Activated CD4-positive, alpha-beta T cell treated with anti-CD3 and anti-CD28 coated beads, Interleukin-2, amount 50 U/mL, for 16 hours (primary cell): ENCODE results near the gene VSNL1.

ENCODE experiments used
- DNase-seq: peaks from one replicate; pipeline ENCODE4 v3.0.0-alpha.2; 2020

The VSNL1 gene

DNA sequence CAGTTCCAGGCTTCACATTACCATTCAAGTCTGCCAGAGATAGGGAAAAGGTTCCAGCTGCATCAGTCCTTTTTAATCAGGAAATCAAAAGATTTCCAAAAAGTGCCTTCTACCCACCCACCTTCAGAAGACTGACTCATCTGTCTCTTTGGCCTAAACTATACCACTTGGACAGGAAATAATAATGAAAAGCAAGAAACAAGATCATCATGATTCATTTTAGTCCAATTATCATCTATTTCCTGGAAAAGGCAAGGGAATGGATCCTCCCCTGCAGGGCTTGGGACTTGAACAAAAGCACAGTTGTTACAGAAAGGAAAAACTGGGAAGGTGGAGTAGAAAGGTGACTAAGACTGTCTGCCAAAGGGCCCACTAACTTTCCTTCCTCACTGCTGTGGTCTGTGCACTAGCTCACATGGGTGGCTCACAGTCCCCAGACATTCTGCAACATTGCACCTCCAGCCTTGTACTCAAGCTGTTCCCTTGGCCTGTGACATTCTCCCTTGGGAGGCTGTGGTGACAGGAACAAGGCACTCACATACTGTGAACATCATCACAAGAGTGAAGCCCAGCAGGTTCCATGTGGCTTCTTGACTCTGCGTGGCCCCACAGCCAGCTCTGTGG lies 75.3 kb downstream of the VSNL1 start:
- no peak for DNase-seq

DNA sequence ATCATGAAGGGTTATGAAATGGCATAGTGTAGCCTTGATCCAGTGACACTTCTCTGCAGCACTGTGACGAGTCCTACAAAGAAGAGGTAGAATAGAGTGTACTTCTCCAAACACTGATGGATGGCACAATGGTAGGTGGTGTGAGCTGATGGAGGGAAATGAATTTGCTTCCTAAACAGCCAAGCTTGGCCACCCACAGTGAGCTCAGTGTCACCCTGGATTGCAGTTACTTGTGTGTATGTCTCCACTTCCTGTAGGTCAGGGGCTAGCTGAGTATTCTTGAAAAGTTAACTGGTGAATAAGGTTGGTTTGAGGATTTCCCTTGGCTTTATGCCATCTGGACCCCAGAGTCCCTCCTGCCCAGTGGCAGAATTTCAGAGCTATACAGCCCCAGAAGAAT lies 75.9 kb downstream of the VSNL1 start:
- no peak for DNase-seq

GRCh38 chr2:17617516-17617915 lies 77.0 kb downstream of the VSNL1 start:
- no peak for DNase-seq

DNA sequence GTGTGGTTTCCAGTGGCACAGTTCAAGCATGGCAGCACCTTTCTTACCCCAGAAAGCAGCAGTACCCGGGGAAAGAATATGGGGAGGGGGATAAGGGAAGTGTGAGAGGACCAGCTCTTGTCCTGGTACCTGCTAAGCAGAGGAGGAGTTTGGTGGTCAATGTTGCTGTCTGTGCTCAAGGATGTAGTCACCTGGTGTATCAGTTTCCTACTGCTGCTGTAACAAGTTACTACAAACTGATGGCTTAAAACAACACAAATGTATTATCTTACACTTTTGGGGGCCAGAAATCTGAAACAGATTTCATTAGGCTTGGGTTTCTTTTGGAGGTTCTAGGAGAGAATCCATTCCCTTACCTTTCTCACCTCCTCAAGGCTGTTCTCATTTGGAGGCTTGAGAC lies 77.5 kb downstream of the VSNL1 start:
- DNase-seq: no peak

GRCh38 chr2:17620280-17620679 lies 79.8 kb downstream of the VSNL1 start:
- no peak for DNase-seq

DNA sequence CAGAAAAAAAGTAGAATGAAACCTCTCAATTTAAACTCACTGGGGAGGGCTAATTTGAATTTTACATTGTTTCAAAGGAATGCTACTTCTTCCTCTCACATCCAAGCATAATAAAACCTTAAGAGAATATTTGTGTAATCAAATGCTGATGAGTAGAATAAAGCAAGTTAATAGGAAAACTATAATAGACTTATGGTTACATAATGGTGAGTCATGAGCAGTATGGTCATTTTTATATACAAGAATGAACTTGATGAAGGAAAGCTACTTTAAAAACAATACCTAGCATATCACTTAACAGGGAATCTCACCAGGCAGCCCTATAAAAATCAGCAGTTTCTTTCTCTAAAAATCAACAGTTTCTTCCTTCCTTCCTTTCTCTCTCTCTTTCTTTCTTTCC lies 80.3 kb downstream of the VSNL1 start:
- no peak for DNase-seq

DNA sequence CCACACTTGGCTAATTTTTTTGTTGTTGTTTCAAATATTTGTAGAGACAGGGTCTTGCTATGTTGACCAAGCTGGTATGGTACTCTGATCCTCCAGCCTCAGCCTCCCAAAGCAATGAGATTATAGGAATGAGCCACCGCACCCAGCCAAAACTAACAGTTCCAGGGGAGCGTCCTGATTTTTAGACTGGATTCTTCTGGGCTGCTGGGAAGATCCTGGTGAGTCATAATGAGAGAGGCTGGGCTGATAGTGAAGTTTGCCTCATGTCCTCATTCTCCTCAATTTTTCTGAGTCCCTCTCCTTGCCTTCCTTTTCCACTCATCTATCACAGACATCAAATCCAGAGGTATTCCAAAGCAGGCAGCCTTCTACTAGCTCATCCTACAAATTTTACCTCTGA lies 81.3 kb downstream of the VSNL1 start:
- no peak for DNase-seq

DNA sequence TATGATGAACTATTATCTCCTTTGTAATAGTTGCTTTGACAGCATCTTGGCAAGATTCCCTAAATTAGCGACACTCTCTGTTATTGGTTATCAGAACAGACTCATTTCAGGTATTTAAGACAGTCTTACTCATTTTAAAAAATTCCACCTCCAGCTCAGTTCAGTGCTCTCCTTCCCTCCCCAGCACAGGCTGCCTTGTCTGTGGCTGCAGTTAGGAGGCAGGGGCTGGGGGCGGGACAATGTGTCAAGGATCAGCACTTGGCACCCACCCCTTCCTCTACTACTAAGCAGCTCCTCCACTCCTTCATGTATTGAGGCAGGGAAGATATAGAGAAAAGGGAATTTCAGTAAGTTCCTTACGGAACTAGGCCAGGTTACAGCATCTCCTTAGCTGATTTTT lies 85.0 kb downstream of the VSNL1 start:
- no peak for DNase-seq

DNA sequence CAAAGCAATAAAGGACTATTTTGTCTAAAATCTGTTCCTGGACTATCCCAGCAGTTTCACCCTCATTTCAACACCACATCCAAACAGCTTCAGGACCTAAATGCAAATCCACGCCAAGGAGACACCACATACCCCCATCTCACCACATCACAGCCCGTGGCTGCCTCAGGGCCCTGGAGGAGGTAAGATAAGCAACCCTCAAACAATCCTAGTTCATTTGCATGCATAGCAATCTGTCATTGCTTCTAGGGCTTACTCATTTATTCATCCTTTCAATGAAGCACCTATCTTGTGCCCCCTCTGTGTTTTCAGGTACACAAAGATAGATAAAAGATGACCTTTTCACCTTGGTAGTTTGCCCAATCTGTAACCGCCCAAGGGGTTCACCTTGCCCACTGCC lies 86.5 kb downstream of the VSNL1 start:
- no peak for DNase-seq

- no peak for DNase-seq
Measured at GRCh38 chr2:17627434-17627833, 86.9 kb downstream of the VSNL1 start.

DNA sequence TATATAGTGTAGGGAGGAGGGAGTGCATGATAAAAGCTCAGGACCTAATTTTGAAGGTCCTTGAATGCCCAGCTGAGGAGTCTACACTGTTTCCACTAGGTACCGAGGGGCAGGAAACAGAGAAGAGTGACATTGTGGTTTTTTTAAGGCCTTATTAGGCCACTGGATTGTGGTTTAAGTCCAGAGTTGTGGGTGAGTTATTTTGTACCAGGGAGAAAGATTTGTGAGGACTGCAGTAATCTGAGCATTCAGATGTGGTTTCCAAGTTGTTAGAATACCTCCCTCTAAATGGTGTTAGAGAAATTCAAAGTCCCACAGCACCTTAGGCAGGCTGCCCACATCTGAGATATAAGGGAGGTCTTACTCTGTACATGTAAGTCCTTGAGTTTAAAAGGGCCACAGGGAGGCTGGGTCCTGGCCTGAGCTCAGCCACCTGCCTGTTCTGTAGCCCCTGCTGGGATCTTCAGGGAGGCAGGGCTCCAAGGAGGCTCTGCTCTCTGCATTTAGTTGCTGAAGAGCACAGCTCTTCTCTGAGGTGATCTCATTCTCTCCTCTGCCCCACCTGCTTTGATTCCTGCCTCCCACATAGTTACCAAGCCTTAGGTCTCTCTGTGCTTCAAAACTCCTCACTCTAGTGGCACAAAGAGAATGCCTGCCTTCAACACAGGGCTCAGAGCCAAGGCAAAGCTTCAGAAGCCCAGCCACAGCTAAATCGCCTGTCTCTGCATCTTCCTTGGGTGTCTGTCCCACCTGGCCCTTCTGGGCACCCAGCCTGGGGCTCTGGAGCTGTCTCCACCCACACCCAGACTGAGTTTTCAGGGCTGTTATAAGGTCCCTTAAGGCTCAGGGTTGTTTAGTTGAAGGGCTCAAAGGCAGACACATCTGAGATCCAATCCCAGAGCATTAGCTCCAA lies 88.1 kb downstream of the VSNL1 start:
- no peak for DNase-seq

- no peak for DNase-seq
Measured at GRCh38 chr2:17630089-17630488, 89.6 kb downstream of the VSNL1 start.

- DNase-seq: no peak
Measured at GRCh38 chr2:17634997-17635396, 94.5 kb downstream of the VSNL1 start.

- no peak for DNase-seq
Measured at GRCh38 chr2:17636257-17636656, 95.8 kb downstream of the VSNL1 start.

DNA sequence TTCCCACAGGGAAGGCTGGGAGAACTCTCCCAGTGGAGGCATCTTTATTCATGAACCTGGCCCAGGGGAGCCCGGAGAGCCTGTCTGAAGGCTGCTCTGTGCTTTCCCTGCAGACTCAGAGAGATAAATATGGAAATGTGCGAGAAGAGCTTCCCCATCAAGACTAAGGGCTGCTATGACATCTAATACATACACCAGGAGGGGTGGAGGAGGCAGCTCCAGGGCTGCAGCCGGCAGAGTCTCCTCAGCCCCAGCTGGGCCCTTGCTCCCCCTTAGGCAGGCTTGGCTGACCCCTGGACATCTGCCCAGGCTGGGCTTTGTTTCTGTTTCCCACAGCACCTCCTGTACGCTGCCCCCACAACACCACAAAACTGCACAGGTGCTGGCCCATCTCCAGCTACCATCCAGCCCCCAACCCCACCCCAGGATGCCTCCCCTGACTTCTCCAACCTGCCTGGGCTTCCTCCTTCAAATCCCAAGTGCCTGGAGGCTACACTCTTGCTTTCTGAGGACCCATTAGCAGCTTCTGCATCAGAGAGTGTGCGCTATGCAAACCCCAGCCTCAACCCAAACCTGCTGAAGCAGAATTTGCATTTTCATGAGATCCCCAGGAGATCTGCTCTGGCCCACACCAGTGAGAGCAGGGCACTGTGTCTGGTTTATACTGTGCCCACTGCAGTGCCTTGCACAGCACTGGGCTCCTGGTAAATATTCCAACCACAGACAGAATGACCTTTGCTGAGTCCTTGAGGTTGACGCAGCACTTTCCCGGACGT lies 96.8 kb downstream of the VSNL1 start:
- DNase-seq: no peak

- no peak for DNase-seq
Measured at GRCh38 chr2:17638196-17638743, 97.8 kb downstream of the VSNL1 start.

GRCh38 chr2:17640406-17640805 lies 99.9 kb downstream of the VSNL1 start:
- no peak for DNase-seq

GRCh38 chr2:17643031-17643615 lies 102.6 kb downstream of the VSNL1 start:
- peak; percentile 54 for DNase-seq

DNA sequence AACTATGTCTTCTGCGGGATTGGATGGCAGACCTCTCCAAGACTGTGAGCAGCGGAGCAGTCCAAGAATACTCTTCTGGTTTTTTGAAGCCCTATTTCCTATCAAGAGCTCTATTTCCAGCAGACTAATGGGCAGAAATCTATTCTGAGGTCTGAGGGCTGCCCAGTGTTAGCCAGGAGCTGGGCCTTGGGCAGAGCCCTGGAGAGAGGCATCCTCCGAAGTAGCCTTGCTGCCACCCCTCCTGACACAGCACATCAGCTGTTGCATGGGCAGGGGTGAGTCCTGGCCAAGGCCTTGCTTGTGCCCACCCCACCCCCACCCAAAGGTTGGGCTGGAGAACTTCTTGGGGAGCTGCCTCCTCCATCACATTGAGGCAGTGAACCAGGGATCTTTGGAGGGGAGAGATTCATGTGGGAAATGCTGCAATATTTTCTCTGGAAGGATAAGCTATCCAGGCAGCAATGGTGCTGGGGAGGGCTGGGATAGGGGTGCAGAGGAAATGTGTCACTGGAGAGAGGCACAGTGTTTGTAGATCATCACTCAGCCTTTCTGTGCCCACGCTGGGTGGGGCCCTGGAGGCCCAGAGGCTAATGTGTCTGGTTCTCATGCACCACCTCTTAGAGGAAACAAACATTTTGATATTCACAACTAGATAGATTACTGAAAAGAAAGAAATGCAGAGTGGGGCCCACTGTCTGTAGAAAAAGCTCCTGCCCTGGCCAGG lies 104.7 kb downstream of the VSNL1 start:
- DNase-seq: no peak

GRCh38 chr2:17646081-17646554 lies 105.6 kb downstream of the VSNL1 start:
- peak; percentile 79 for DNase-seq

DNA sequence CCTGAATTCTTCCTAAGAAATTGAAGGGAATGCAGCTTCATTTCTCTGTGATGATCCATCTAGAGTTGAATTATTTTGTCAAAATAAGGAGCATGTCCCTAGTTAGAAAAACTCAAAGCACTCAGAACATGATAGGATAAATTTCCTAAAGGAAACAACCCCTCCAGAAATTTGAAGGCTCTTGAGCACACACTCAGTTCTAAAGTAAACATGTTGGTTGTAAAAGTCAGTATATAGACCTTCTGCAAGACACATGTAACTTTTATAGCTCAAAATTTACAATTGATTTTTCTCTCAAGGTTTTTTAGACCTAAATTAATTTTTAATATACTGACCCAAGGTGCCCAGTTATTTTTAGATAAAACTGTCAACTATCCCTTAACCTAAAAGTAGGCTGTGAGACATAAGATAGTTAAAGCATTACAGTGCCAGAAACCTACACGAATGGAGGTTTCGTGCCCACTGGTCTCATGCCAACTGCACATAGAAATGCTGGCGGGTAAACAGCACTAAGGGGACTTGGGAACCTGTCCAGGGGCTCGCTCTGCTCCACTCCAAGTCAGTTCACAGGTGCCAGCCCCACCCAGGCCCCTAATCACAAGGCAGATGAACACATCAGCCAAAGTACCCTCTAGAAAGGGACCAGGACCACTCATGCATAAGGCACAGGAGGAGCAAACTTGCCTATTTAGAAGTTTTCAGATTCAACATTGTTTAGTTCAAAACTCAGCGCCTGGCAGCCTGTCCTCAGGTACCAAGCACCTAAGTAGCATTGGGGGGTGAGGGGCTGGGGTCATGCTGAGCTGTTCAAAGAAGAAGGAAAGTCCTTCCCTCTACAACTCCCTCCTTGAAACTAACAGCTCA lies 106.6 kb downstream of the VSNL1 start:
- no peak for DNase-seq
